Measurements from ENCODE around the gene SRC. TPM values are rescaled to one million over a fixed set of nuclear protein-coding genes. Genes with fewer than 3 reads are reported as not detected.

The SRC gene
- polyA plus RNA-seq, 6 donors from 2014 or later, result 1.2 to 2.3 (median 1.7) TPM; not detected in 1

DNA sequence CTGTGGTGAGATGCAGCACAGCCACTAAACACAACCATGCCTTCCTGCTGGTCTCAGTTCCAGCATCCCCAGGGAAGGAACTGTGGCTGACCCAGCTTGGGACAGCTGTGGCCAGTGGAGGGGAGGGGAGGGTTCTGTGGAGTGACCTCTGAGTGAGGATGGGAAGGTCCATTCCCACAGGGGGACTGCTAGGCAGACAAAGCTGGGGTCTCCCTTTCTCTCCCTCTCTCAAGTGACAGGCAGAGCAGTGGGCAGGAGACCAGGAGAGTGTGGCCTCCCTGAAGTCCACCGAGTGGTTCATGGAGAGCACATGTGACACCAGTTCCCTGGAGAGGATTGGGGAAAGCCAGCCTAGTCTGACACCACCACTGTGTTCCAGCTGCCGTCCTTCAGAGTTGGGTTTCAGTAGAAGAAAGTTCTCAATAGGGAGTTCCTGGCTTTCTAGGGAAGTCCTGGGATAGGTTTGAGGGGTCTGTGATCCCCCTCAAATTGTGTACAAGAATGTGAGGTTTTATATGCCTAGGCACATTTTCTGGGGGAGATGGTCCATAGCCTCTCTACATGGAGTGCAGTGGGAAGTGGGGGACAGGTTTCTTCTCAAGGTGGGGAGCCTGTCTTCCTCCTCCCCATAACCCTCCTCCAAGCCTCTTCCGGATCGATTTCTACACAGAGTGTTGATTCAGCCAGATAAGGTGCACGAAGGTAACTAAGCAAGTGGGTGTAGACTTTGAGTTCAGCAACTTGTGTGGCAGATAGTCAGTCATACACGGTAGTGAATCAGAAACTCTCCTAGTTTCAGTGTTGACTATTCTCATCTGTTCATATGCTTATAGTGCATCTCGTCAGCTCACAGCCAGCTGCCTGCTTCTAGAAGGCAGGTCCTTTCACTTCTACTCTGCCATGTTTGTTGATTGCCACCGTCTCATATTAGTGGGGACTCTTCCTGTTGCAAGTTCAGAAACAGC is 37.6 kb upstream of the SRC start:
- H3K4me3 Mint-ChIP-seq, result no peak overlapping the region
- H3K4me1 Mint-ChIP-seq, result peaks cover 8 to 20% (median 19%) of the 10 kb centered on the region in 3 donors
- peaks cover 0 to 11% of the 10 kb centered on the region in 2 donors for H3K36me3 Mint-ChIP-seq
- ATAC-seq (ENCODE audit: low read depth in 2 of 2) (no peak), DNase-seq (no peak)
- no peaks in the 10 kb centered on the region for H3K27me3 Mint-ChIP-seq
- H3K27ac Mint-ChIP-seq, result peak overlapping the region in 3 of 6 donors; percentile 15 to 77 (median 69)
- H3K9me3 Mint-ChIP-seq, result no peaks in the 10 kb centered on the region

DNA sequence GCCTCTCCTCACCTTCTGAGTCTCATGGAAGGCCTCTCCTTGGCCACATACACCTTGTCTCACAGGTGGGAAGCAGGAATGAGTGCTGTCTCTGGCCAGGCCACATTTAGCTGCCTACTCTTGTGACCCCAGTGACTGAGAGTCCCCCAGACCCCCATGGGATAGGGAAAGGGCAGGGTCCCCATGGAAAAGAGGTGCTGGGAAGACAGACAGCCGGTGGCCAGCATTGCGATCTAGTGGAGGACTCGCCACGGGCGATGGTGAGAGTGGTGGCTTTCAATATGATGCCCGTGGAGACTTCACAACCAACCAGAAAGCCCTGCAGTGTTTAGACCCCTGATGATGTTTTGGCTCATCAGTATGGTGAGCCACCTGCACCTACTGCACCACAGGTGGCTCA is 36.6 kb upstream of the SRC start:
- Mint-ChIP-seq H3K4me3 (no peak overlapping the region), H3K4me1 (peaks cover 17 to 28% (median 27%) of the 10 kb centered on the region in 3 donors), H3K27me3 (no peaks in the 10 kb centered on the region), H3K36me3 (peaks cover 0 to 11% of the 10 kb centered on the region in 2 donors), H3K9me3 (no peaks in the 10 kb centered on the region), H3K27ac (peak overlapping the region in 1 of 6 donors; percentile 77)
- ATAC-seq (ENCODE audit: low read depth in 2 of 2) (no peak), DNase-seq (no peak)

DNA sequence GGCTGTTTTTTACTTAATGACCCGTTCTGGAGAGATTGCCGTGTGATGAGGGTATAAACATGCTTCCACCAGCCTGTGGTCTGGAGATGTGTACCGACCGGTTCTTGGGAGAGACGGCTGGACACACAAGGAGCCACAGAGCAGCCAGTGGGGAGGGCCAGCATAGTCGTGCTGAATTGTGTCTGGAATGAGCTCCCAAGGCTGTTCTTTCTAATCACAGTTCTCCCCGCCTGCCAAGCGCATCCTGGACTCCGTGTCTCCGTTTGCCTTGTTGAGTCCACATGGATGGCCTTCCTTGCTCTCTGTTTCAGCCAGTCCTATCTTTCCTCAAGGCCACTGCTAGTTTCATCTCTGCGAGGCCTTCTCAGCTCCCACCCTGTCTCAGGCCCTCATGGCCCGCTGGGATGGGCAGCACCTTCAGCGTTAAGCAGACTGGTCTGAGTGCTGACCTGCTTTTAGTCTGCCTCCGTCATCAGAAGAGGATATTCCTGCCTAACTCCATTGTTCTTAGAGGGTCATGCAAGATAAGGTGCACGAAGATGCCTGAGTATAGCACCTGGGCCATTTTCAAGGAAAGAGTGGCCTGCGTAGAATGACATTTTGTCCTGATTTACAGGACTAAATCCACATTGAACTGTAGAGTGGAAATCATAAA is 35.9 kb upstream of the SRC start:
- DNase-seq (no peak), ATAC-seq (ENCODE audit: low read depth in 2 of 2) (no peak)
- H3K36me3 Mint-ChIP-seq, result peaks cover 0 to 11% of the 10 kb centered on the region in 2 donors
- H3K27me3 Mint-ChIP-seq, result no peaks in the 10 kb centered on the region
- H3K4me1 Mint-ChIP-seq, result peaks cover 25 to 35% (median 30%) of the 10 kb centered on the region in 3 donors
- H3K9me3 Mint-ChIP-seq, result no peaks in the 10 kb centered on the region
- H3K27ac Mint-ChIP-seq, result peak overlapping the region in 3 of 6 donors; percentile 69 to 88 (median 70)
- no peak overlapping the region for H3K4me3 Mint-ChIP-seq

DNA sequence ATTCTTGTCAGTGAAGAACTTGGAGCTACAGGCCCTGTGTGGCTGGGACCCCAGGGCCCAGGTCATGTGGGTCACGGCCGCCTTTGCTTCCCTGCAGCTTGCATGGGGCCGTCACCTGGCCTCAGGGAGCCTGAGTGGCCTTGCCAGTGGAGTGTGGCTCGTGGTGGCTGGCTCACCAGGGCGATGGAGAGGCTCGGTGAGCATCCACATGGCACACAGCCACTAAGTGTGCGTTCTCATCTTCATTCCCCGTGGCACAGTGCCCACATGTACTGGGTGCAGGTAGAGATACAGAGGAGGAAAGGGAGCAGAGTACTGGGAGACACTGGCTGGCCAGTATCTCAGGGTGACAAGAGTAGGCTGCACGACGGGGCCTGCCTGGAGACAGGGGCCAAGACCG is 35.0 kb upstream of the SRC start:
- peaks cover 0 to 11% of the 10 kb centered on the region in 2 donors for H3K36me3 Mint-ChIP-seq
- no peak overlapping the region for H3K4me3 Mint-ChIP-seq
- peaks cover 34 to 39% (median 38%) of the 10 kb centered on the region in 3 donors for H3K4me1 Mint-ChIP-seq
- no peaks in the 10 kb centered on the region for H3K27me3 Mint-ChIP-seq
- no peak for ATAC-seq (ENCODE audit: low read depth in 2 of 2)
- H3K27ac Mint-ChIP-seq, result peak overlapping the region in 3 of 6 donors; percentile 19 to 91 (median 20)
- H3K9me3 Mint-ChIP-seq, result no peaks in the 10 kb centered on the region
- DNase-seq, result no peak

DNA sequence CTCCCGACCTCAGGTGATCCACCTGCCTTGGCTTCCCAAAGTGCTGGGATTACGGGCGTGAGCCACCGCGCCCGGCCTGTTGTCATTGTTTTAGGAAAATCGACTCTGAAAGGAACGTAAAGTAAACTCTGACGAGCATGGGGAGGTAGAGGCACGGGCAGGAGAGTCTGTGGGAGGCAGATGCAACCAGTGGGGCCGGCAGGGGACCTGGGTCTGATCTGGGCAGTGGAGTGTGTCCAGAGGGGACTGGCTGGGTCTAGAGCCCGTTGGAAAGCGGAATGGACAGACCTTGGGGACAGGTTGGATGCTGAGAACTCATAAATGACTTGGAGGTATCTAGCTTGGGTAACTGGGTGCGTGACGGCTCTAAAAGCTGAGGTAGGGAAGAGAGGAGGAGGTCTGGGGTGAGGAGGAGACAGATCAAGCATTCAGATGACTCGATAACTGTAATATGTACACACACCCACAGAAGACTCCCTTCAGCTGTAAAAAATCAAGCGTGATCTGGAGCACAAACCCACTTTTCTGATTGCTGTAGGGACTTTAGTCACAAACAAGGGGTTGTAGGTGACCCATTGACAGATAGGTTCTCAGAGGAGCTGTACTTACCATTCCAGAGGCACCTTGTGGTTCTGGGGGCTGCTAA is 34.1 kb upstream of the SRC start:
- ATAC-seq (ENCODE audit: low read depth in 2 of 2) (no peak), DNase-seq (no peak)
- Mint-ChIP-seq H3K4me1 (peaks cover 42 to 47% (median 44%) of the 10 kb centered on the region in 3 donors), H3K4me3 (no peak overlapping the region), H3K9me3 (no peaks in the 10 kb centered on the region), H3K27me3 (no peaks in the 10 kb centered on the region), H3K36me3 (peaks cover 0 to 11% of the 10 kb centered on the region in 2 donors), H3K27ac (peak overlapping the region in 4 of 6 donors; percentile 19 to 69 (median 57))

DNA sequence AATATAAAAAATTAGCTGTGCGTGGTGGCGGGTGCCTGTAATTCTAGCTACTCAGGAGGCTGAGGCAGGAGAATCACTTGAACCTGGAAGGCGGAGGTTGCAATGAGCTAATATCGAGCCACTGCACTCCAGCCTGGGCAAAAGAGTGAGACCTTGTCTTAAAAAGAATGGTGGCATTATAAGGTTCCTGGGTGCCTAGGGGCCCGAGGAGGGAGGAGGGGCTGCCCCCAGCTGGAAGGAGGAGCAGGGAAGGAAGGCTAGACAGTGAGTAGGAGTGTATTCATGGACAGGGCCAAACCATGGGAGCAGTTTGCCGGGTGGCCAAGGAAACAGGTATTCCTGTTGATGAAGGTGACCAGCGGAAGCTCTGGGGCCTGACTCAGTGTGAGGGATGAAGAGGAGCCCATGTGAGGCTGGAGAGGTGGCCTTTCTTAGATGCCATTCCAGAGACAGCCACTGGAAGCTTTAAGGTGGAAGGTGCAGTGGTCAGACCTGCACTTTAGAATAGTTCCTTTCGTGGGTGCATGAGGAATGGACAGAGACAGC is 32.3 kb upstream of the SRC start:
- peak overlapping the region in 3 of 8 donors; percentile 53 to 61 (median 60) for H3K4me3 Mint-ChIP-seq
- H3K36me3 Mint-ChIP-seq, result peaks cover 0 to 10% of the 10 kb centered on the region in 2 donors
- DNase-seq, result no peak
- H3K4me1 Mint-ChIP-seq, result peaks cover 49 to 61% (median 55%) of the 10 kb centered on the region in 3 donors
- ATAC-seq (ENCODE audit: low read depth in 2 of 2), result no peak
- H3K27ac Mint-ChIP-seq, result peak overlapping the region; percentile 97 to 100 (median 98)
- H3K9me3 Mint-ChIP-seq, result no peaks in the 10 kb centered on the region
- no peaks in the 10 kb centered on the region for H3K27me3 Mint-ChIP-seq

DNA sequence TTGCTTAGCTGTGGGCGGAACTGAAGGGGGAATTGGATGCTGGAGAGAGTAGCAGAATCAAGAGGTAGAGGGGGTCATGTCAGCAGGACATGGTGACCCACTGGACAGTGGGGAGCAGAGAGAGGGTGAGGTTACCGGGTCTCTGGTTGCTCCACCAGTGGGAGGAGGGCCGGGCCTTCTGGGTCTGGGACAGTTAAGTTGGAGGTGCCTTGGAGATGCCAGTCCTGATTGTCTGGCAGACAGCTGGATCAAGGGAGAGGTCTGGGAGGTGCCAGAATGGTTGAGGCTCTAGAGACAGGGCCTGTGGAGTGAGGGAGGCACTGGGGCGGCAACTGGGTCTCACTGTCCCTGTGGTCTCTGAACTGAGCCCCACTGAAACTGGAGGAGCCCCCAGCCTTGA is 31.8 kb upstream of the SRC start:
- ATAC-seq (ENCODE audit: low read depth in 2 of 2) (no peak), DNase-seq (no peak)
- peaks cover 49 to 61% (median 55%) of the 10 kb centered on the region in 3 donors for H3K4me1 Mint-ChIP-seq
- H3K36me3 Mint-ChIP-seq, result peaks cover 0 to 5% of the 10 kb centered on the region in 2 donors
- no peaks in the 10 kb centered on the region for H3K27me3 Mint-ChIP-seq
- H3K9me3 Mint-ChIP-seq, result no peaks in the 10 kb centered on the region
- H3K27ac Mint-ChIP-seq, result peak overlapping the region; percentile 97 to 100 (median 98)
- peak overlapping the region in 4 of 8 donors; percentile 53 to 85 (median 66) for H3K4me3 Mint-ChIP-seq

DNA sequence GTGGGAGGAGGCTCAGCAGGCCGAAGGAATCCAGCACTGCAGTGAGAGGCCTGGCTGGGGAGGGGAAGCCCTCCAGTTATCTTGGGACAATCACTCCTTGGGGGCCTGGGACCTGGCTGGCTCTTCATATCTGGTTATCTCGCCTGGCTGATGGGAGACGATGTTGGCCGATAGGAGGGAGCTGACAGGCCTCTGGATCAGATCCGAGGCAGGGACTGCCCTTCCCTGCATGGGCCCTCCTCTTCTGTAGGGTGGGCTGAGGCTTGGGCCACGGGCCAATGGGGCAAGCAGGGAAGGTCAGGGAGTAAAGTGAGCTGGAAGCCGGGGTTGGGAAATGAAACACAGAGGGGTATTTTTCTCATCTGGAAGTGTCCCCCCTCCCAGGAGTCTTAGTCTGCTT is 31.3 kb upstream of the SRC start:
- Mint-ChIP-seq H3K4me3 (peak overlapping the region in 5 of 8 donors; percentile 25 to 85 (median 52)), H3K27ac (peak overlapping the region; percentile 97 to 100 (median 99))

DNA sequence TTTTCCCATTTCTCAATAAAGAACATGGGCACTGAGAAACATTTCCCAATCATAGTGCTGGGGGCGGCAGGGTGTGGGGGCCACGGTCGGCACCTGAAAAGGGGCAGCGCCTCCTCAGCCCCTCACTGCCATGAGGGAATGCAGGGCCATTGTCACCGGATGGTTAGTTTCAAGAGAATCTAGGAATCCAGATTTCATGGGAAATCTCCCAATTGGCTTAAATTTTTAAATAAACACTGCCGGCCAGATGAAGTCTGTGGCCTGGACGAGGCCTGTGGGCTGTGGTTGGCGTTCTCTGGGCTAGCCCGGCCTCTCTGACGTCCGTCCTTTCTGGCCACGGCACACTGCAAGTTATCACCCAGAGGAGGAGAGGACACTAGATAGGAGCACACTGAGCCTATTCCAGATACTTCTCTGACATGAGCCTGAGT is 30.9 kb upstream of the SRC start:
- peak overlapping the region; percentile 97 to 100 (median 99) for H3K27ac Mint-ChIP-seq
- no peaks in the 10 kb centered on the region for H3K27me3 Mint-ChIP-seq
- peaks cover 47 to 61% (median 55%) of the 10 kb centered on the region in 3 donors for H3K4me1 Mint-ChIP-seq
- peaks cover 0 to 3% of the 10 kb centered on the region in 2 donors for H3K36me3 Mint-ChIP-seq
- H3K4me3 Mint-ChIP-seq, result peak overlapping the region in 6 of 8 donors; percentile 59 to 85 (median 74)
- no peaks in the 10 kb centered on the region for H3K9me3 Mint-ChIP-seq
- no peak for ATAC-seq (ENCODE audit: low read depth in 2 of 2)
- no peak for DNase-seq

More for the DNA sequence above, 31.3 kb upstream of the SRC start:
- H3K9me3 Mint-ChIP-seq, result no peaks in the 10 kb centered on the region
- peaks cover 0 to 4% of the 10 kb centered on the region in 2 donors for H3K36me3 Mint-ChIP-seq
- ATAC-seq (ENCODE audit: low read depth in 2 of 2) (no peak), DNase-seq (no peak)
- H3K4me1 Mint-ChIP-seq, result peaks cover 49 to 61% (median 55%) of the 10 kb centered on the region in 3 donors
- H3K27me3 Mint-ChIP-seq, result no peaks in the 10 kb centered on the region

DNA sequence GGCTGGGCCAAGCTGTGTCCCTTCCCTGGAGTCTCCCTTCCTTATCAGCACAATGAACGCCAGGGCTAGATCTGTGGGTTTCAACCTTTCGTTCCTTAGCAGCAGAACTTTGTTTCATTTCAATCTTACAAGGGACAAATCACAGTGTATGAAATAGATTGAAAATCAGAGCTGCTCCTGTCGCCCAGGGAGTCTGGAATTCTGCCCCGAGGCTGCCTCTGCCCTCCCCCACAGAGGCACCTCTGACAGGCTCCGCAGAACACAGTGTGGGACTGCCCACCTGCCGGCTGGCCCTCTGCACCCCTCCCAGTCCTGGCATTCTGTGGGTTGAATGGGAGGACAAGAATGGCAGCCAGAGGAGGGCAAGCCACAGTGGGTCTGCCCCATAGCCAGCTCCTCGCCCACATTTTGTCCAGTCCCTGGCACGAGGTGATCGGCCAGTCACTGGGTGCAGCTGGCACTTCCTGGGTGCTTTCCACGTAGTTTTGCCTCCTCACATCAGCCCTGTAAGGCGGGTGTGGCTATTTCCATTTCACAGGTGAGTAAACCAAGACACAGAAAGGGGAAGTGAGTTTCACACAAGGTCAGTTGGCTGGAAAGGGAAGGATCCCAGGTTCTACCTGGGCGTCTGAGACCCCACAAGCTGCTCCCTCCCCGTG is 30.4 kb upstream of the SRC start:
- H3K36me3 Mint-ChIP-seq, result no peaks in the 10 kb centered on the region
- no peaks in the 10 kb centered on the region for H3K27me3 Mint-ChIP-seq
- peak overlapping the region; percentile 97 to 100 (median 99) for H3K27ac Mint-ChIP-seq
- peak; percentile 64 to 66 for ATAC-seq (ENCODE audit: low read depth in 2 of 2)
- H3K9me3 Mint-ChIP-seq, result no peaks in the 10 kb centered on the region
- peak; percentile 74 for DNase-seq
- peaks cover 44 to 61% (median 55%) of the 10 kb centered on the region in 3 donors for H3K4me1 Mint-ChIP-seq
- H3K4me3 Mint-ChIP-seq, result peak overlapping the region; percentile 36 to 90 (median 74)

DNA sequence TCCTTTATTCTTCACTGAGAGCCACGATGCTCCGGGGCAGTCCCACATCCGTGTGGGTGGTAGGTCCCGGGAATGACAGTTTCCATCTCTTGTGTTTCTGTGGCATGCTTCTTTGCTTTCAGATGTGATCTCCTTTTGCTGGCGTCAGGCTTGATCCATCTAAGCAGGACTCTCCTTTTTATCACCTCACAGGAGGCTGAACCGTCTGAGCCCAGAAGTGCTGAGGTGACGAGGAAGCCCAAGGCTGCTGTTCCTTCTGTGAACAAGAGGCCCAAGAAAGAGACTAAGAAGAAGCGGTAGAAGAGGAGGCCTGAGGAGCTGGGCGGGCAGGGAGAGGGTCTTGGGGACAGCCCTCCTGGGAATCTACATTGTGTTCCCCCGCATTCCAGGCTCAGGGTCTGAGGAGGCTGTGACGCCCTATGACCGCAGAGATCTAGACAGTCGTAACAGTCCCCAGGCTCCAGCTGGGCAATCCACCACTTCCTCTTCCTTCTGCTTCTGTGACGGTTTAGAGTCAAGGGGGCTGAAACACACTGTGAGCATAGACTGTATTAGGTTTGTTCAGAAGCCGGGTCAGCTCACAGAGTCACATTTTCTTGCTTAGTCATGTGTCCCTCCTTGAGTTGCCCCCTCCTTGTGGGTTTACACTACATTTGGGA is 29.7 kb upstream of the SRC start:
- Mint-ChIP-seq H3K27ac (peak overlapping the region; percentile 97 to 100 (median 99)), H3K9me3 (no peaks in the 10 kb centered on the region), H3K36me3 (no peaks in the 10 kb centered on the region), H3K27me3 (no peaks in the 10 kb centered on the region), H3K4me3 (peak overlapping the region; percentile 36 to 90 (median 74)), H3K4me1 (peaks cover 44 to 55% (median 55%) of the 10 kb centered on the region in 3 donors)
- peak; percentile 83 for DNase-seq
- ATAC-seq (ENCODE audit: low read depth in 2 of 2), result peak; percentile 90 to 91

DNA sequence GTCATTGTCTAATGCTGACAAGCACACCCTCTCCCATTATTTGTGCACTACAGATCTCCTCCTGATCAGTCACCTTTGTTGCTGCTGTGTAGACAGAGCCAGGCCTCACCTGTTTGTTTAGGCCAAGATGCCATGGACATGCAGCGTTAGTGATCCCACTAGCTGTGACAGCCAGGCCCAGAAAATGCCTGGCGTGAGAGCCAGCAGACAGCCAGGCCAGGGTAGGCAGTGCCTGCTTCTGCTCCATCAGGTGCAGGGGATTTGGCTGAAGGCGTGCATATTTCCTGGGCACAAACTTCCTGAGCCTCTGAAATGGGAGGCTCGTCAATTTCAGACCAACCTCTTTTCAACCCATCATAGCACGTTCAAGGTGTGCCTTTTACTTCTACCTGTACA is 29.2 kb upstream of the SRC start:
- peak overlapping the region; percentile 97 to 100 (median 99) for H3K27ac Mint-ChIP-seq
- no peaks in the 10 kb centered on the region for H3K36me3 Mint-ChIP-seq
- no peaks in the 10 kb centered on the region for H3K9me3 Mint-ChIP-seq
- ATAC-seq (ENCODE audit: low read depth in 2 of 2) (no peak), DNase-seq (no peak)
- peaks cover 43 to 55% (median 53%) of the 10 kb centered on the region in 3 donors for H3K4me1 Mint-ChIP-seq
- peak overlapping the region in 6 of 8 donors; percentile 36 to 85 (median 68) for H3K4me3 Mint-ChIP-seq
- no peaks in the 10 kb centered on the region for H3K27me3 Mint-ChIP-seq
